ENCODE data around the gene HECA. TPM values are rescaled to one million over a fixed set of nuclear protein-coding genes. Genes with fewer than 3 reads are reported as not detected.
"Not testable (repeated sequence)": the region's sequence is repeated elsewhere in the genome, so short reads cannot be mapped to it uniquely, and the experiment has no call there.

HECA gene
- 14.9 and 15.2 TPM in 2 replicates for total RNA-seq (2014; rRNA removed; shearing (Covaris generic))

- DNase-seq (ENCODE audit: low read depth), result peak; percentile 93
Measured at GRCh38 chr6:139134817-139135577, at the start of gene HECA. Gene HECA (plus strand): TSS chr6:139135080. CDS start chr6:139135397, 317 bp downstream.

GRCh38 chr6:139091826-139092225, 43.1 kb upstream of the HECA start:
- peak; percentile 19 for DNase-seq (ENCODE audit: low read depth)

- no peak for DNase-seq (ENCODE audit: low read depth)
Measured at GRCh38 chr6:139099984-139100383, 34.9 kb upstream of the HECA start.

GRCh38 chr6:139107051-139107450, 27.8 kb upstream of the HECA start:
- no peak for DNase-seq (ENCODE audit: low read depth)

- DNase-seq (ENCODE audit: low read depth), result no peak
Measured at GRCh38 chr6:139108378-139108777, 26.5 kb upstream of the HECA start.

GRCh38 chr6:139109558-139109957, 25.3 kb upstream of the HECA start:
- peak; percentile 52 for DNase-seq (ENCODE audit: low read depth)

GRCh38 chr6:139112146-139112545, 22.7 kb upstream of the HECA start:
- no peak for DNase-seq (ENCODE audit: low read depth)

GRCh38 chr6:139112561-139112960, 22.3 kb upstream of the HECA start:
- no peak for DNase-seq (ENCODE audit: low read depth)

- DNase-seq (ENCODE audit: low read depth), result no peak
Measured at GRCh38 chr6:139114746-139115145, 20.1 kb upstream of the HECA start.

- no peak for DNase-seq (ENCODE audit: low read depth)
Measured at GRCh38 chr6:139115989-139116758, 18.7 kb upstream of the HECA start.

- DNase-seq (ENCODE audit: low read depth), result no peak
Measured at GRCh38 chr6:139117734-139118133, 17.1 kb upstream of the HECA start.

- DNase-seq (ENCODE audit: low read depth), result no peak
Measured at GRCh38 chr6:139119552-139119951, 15.3 kb upstream of the HECA start.

- not testable (repeated sequence) for DNase-seq (ENCODE audit: low read depth)
Measured at GRCh38 chr6:139122823-139123222, 12.1 kb upstream of the HECA start.

GRCh38 chr6:139124887-139125672, 9.8 kb upstream of the HECA start:
- peak; percentile 85 for DNase-seq (ENCODE audit: low read depth)

GRCh38 chr6:139126255-139126654, 8.6 kb upstream of the HECA start:
- DNase-seq (ENCODE audit: low read depth), result peak; percentile 90

GRCh38 chr6:139126931-139127330, 7.9 kb upstream of the HECA start:
- no peak for DNase-seq (ENCODE audit: low read depth)

- peak; percentile 89 for DNase-seq (ENCODE audit: low read depth)
Measured at GRCh38 chr6:139129284-139129683, 5.6 kb upstream of the HECA start.

GRCh38 chr6:139131736-139132280, 3.1 kb upstream of the HECA start:
- no peak for DNase-seq (ENCODE audit: low read depth)

- DNase-seq (ENCODE audit: low read depth), result peak; percentile 41
Measured at GRCh38 chr6:139133262-139134063, 1.4 kb upstream of the HECA start.

GRCh38 chr6:139134064-139134395, 850 bp upstream of the HECA start:
- no peak for DNase-seq (ENCODE audit: low read depth)

All from RPMI7951 (cell line).